Smooth muscle cell of bladder (primary cell): ENCODE measurements around the gene IFTAP. TPM values are rescaled to one million over a fixed set of nuclear protein-coding genes. Genes with fewer than 3 reads are reported as not detected.

ENCODE experiments used
- total RNA-seq: library from RNA; depleted of rRNA; stranded (reverse); fragments of >200 nt; gene quantifications from 2 replicates; pipeline ENCODE4 v1.2.3, GENCODE V29; 2014

IFTAP gene, protein sequence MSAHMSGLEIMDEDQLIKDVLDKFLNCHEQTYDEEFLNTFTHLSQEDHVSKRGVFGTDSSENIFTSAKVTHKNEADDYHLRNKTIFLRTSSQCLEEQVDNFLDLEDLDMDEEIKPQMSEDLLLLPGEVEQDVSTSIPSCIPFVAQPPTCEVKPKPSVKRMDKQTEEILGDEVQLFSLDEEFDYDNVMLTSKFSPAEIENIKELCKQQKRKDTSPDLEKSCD
- 30.3 and 40.9 TPM in 2 replicates for total RNA-seq

DNA sequence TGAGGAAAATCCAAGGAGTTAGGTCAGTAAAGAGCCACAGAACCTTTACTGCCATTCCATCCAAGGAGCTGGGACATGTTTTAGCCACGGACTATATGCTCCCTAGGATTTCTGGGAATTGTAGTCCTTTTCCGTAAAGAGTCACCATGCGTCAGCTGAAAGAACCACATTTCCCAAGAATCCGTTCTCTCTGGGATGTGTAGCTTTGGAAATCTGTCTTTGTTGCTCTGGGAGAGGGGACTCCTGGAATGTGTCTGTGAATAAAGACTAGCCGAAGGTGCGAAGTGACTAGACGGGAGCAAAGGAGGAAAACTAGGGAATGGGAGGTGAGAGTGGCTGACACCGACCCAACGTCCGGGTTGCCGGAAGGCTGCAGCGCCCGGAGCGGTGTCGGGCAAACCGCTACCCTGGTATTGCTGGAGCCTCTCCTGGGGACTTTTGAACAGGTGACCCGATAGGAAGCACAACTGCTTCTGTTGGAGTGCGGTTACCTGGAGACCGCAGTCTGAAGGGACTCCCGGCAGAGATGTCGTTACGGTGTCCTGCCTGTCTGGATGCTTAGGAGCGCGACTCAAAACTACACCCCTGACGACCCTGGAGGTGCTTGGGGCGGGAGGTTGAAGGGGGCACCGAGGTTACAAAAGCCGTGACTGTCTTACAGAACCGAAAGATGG lies at the start of gene IFTAP:
TSS of gene IFTAP (plus strand) at position 187 of the 674 bp plus-strand sequence. CDS start 15,602 bp downstream, outside the sequence.

DNA sequence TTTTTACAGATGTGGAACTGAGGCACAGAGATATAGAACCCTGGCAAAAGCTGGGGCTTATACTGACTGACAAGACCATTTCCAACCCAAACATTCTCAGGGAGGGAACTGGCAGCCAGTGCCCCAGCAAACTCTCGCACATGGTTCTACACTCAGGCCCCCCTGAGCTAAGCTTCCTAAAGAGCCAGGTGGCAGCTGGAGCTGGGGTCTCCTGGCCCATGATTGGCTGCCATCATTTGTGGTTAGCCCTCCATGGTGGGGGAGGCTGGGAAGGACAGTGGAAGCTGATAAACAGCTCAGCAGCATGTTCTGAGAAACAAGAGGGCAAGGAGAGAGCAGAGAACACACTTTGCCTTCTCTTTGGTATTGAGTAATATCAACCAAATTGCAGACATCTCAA lies 26.6 kb upstream of the IFTAP start, which contains the start of gene RAG1:
TSS of gene RAG1 (plus strand) at position 314 of the 400 bp plus-strand sequence. CDS start 5,298 bp downstream, outside the sequence.

DNA sequence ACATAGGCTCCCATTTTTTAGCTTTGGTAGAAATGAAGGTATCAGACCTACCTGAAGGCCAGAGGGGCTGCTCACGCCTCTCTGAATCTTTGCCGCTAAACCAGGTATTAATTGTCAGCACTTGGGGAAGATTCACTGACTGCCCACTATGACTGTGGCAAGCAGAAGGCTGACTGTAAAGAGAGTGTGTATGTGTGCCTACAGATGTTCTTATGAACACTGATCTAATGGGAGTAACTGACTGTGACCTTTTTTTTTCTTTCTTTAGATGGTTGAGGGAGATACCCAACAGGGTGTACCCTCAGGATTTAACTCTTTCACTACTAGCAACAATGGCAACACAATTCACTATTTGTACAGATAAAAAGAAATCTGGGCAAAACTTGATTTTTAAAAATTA lies 3.7 kb downstream of the IFTAP start, which contains the start of gene RAG2:
TSS of gene RAG2 (minus strand) at position 186 of the 400 bp plus-strand sequence. CDS start 4,068 bp downstream, outside the sequence.

Other genes with a start within 250 kb of the IFTAP start
- 3.4 and 4.7 TPM in 2 replicates for gene TRAF6, start 84.2 kb upstream of the IFTAP start, total RNA-seq
- 0.14 and 0.18 TPM in 2 replicates for gene RAG1, start 26.5 kb upstream of the IFTAP start, total RNA-seq
- gene RAG2, start 3.7 kb downstream of the IFTAP start, total RNA-seq: not detected in 2 replicates